ENCODE data around the gene ARHGAP15.

ARHGAP15 gene

DNA sequence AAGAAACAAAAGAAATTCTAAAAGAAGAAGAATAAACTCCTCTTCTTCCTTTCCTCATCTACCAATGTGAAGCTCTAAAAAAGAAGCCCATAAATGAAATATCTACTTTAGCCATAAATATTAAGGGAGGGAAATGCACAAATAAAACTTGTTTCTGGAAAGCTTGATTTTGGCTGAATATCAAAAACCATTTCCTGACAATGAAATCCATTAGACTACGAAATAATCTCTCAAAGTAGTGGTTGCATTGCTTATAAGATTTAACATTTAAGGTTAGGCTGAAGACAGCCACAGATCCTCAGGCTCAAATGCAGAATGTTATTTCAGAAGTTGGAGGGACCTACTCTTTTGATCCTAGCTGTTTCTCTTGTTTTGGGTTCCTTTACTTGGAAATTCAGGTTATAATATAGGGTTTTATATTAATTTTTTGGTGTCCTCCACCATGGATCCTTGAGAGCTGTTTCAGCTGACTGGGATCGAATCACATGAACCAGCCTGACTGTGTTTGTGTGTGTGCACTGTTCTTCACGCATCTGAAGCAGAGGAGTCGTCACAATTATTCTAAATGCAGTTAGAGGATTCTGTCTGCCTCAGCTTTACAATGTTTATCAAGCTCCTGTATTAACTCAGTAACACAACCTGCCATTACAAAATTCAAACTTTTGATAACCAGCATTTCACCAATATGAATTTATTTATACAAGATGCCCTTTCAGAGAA is 474.8 kb downstream of the ARHGAP15 start:
- no peak for DNase-seq

DNA sequence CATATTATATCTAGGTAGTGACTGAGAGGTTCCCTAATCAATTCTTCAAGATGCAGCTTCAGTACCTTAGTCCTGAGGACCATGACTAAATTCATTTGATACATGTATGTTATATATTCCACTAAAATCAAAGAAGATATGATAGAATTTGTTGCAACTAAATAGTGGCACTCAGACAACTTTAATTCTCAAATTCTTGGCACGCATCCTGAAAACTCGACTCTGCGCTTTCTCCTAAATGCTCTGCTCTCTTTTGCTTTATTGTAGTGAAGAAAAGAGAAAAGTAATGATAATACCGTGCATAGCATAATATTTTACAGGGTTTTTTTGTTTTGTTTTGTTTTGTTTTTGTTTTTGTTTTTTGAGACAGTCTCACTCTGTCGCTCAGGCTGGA is 475.3 kb downstream of the ARHGAP15 start:
- no peak for DNase-seq

- no peak for DNase-seq
Measured at GRCh38 chr2:143607231-143608062, 478.2 kb downstream of the ARHGAP15 start.

DNA sequence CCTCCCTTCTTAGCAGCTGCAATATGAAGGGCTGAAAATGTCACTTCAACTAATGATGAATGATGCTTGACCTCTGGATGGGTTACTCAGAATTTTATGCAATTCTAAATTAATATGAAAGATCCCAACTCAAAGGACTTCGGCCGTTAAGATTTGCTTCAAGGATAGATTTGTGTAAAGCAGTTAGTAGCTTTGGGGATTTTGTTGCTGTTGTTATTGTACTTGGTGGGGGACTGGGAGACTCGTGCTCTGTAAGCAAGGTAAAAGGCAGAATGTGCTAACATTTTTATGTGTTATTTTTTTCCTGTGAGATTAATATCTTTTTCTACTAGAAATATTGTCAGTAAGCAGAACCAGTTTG is 478.8 kb downstream of the ARHGAP15 start:
- no peak for DNase-seq

GRCh38 chr2:143608758-143609157 is 479.5 kb downstream of the ARHGAP15 start:
- no peak for DNase-seq

- DNase-seq, result no peak
Measured at GRCh38 chr2:143611336-143611735, 482.1 kb downstream of the ARHGAP15 start.

GRCh38 chr2:143615562-143615961 is 486.3 kb downstream of the ARHGAP15 start:
- no peak for DNase-seq

- DNase-seq, result no peak
Measured at GRCh38 chr2:143616452-143616851, 487.2 kb downstream of the ARHGAP15 start.

DNA sequence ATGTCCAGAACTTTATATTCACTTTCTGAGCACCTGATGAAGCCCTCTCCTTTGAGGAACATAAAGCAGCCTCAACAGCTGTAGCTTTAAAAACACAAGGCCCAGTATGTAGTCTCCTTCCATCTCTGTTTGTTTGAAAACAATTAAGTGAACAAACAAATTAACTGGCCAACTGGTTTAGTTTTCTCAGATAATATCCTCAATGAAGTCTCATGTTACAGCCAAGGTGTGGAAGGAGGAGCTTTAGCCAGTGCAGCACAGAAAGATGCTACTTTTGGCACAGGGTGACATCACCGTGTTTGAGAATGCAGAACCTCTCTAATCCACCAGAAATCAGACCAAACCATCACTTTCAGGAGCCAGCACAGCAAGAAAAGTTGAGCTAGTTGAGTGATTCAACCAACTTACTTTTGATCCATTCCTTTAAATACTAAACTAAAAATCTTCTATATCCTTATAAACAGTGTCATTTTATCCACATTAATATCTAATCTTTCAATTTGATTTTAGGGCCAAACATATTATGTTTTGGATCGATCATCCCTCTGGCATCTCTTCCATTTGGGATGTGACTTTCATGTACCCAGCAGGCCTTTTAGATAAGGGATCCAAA is 488.7 kb downstream of the ARHGAP15 start:
- DNase-seq, result no peak

DNA sequence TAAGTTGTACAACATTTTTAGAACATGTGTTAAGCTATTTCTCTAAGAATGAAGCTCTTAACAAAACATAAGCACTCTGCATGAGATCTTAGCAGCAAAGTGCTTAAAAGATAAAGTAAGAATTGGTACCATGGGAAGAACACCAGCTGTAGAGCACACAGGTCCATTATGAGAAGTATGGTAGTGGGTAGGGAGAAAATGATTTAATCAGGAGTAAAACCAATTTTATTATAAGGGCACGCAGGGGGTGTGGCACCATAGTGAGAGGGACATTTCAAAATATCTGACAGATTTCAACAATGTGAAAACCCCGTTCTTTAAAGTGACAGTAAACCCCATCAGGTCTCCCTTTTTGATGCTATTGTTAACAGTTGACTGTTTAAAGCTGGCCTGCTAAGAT is 492.9 kb downstream of the ARHGAP15 start:
- DNase-seq, result no peak

- DNase-seq, result no peak
Measured at GRCh38 chr2:143623231-143623908, 494.2 kb downstream of the ARHGAP15 start.

DNA sequence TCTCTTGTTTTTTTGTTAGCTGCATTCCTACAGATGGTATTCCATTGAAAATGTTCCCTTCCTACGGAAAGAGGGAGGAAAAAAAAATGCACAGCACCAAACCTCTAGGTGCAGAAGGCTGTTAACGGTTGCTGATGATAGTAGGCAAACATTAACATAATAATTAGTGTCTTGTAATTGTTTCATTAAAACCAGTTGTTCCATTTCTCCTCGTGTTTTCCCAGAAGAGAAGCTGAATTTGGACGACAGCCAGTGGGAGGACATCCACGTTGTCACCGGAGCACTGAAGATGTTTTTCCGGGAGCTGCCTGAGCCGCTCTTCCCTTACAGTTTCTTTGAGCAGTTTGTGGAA is 494.7 kb downstream of the ARHGAP15 start:
- no peak for DNase-seq

GRCh38 chr2:143629340-143629739 is 500.1 kb downstream of the ARHGAP15 start:
- no peak for DNase-seq

GRCh38 chr2:143632751-143633374 is 503.6 kb downstream of the ARHGAP15 start:
- DNase-seq, result no peak

DNA sequence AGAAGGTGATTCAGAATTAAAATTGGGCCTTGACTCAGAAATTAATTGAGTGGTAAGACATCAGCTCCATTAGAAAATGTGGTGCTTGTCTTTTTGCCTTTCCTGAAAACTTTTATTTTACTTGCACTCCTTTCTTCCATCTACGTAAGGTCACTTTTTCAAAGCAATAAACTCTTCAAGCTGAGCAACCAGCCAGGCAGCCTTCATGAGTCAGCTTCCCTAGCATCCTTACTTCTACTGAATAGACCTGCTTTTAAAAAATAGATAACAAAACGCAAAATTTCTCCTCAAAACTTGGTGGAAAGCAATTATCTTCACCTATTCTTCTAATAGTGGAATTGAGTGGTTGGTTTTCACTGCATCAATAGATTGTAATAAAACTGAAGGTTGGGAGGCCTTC is 504.2 kb downstream of the ARHGAP15 start:
- no peak for DNase-seq

DNA sequence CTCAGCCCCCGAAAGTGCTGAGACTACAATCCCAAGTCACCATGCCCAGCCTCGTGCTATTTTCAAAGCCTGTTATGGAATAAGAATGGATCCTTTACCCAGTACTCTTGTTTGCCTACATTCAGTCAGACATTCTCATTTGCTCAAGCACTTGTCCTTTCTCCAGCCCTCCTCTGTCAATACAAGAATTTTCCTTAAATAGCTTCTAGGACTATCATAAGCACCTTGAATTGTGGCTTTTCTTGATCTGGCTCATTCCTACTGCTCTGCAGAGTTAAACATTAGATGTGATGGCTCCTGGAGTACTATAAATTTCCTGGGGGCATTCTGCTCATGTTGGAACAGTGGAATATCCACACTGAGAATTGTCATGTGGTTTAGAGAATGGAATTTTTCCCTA is 506.1 kb downstream of the ARHGAP15 start:
- no peak for DNase-seq

- no peak for DNase-seq
Measured at GRCh38 chr2:143635936-143636335, 506.7 kb downstream of the ARHGAP15 start.

- DNase-seq, result no peak
Measured at GRCh38 chr2:143640826-143641225, 511.6 kb downstream of the ARHGAP15 start.

DNA sequence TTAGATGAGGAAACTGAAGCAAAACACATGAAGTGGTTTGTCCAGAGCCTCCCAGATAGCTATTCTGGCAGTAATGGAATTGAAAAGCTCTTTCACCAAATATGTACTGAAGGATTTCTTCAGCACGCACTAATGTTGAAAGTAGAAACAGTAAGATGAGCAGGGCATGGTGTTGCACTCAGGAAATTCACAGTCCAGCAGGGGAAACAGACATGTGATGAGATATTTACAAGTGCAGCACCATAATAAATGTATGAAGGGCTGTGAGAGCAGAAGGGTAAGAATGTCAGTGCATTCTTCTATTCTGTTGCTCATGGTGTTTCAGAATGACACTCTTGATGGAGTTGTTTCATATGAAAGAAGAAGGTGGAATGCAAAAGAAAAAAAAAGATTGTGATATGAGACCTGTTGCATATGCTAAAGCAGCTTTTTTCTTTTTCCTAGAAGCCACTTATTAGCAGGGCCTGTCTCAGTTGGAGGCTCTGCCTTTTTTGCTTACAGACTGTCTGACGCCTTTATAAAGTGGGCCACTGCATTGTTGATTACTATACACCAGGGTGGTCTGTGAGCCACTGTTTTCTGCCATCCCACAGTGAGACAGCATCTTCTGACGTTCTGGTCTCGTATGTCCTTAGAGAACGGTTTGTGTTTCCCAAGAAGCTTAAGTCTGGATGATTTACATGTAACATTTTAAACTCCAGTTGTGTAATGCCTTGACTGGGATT is 516.9 kb downstream of the ARHGAP15 start:
- DNase-seq, result no peak

GRCh38 chr2:143649226-143649740 is 520.1 kb downstream of the ARHGAP15 start:
- no peak for DNase-seq

DNA sequence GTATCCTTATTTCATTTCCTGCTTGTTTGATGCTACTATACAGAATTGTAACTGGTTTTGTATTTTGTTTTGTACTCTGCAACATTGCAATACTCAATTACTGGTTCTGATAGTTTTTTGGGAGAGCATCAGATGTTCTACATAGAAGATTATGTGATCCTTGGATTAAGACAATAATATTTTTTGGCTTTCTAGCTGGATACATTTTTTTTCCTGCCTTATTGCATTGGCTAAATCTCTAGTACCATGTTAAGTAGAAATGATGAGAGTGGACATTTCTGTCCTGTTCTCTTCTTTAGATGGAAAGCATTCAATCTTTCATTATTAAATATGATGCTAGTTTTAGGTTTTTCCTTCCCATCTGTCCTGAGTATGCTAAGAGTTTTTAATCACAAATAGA is 523.5 kb downstream of the ARHGAP15 start:
- DNase-seq, result no peak

GRCh38 chr2:143668234-143668633 is 539.0 kb downstream of the ARHGAP15 start:
- no peak for DNase-seq

All from activated CD8-positive, alpha-beta memory T cell treated with anti-CD3 and anti-CD28 coated beads for 24 hours (primary cell).